HepG2 (cell line): ENCODE measurements around the gene STX1B. TPM values are rescaled to one million over a fixed set of nuclear protein-coding genes. Genes with fewer than 3 reads are reported as not detected.

Experiments used
- ATF7 ChIP-seq, 2 experiments: fragments of 450-650 bp in 1 of 2; sonication (generic) in 1 of 2; formaldehyde crosslinking in 1 of 2; IDR thresholded peaks; 2 replicates each; pipeline versions ENCODE4 v1.4.0 to v1.6.1; 2016 to 2020; ENCODE audit warnings: antibody characterized with exemption in 1 of 2, mild to moderate bottlenecking in 1 of 2, missing genetic modification reagents in 1 of 2
- EEA1 ChIP-seq: sonication (generic); formaldehyde crosslinking; IDR thresholded peaks from 2 replicates; pipeline ENCODE4 v1.5.1; 2020; ENCODE audit warnings: mild to moderate bottlenecking, missing genetic modification reagents, borderline replicate concordance
- KDM3A ChIP-seq: IDR thresholded peaks from 2 replicates; pipeline ENCODE4 v1.6.1; 2018; ENCODE audit warnings: low read depth, missing compliant biosample characterization
- NAIF1 ChIP-seq: sonication (generic); formaldehyde crosslinking; IDR thresholded peaks from 2 replicates; pipeline ENCODE4 v1.5.0; 2020; ENCODE audit warnings: mild to moderate bottlenecking, missing genetic modification reagents, borderline replicate concordance
- NFIC ChIP-seq: IDR thresholded peaks from 2 replicates; pipeline ENCODE4 v1.6.1; 2012; ENCODE audit warnings: mild to moderate bottlenecking, low read length, inconsistent platforms
- PHF5A ChIP-seq: IDR thresholded peaks from one replicate; pipeline ENCODE4 v1.6.1; 2018; ENCODE audit warnings: low read depth, missing genetic modification reagents; ENCODE audit not compliant: unreplicated experiment
- SP5 ChIP-seq: IDR thresholded peaks from 2 replicates; pipeline ENCODE4 v1.6.1; 2016; ENCODE audit warnings: low read depth, borderline replicate concordance
- ZNF350 ChIP-seq: sonication (generic); formaldehyde crosslinking; IDR thresholded peaks from 2 replicates; pipeline ENCODE4 v1.4.0; 2020; ENCODE audit warnings: mild to moderate bottlenecking, low read depth, missing genetic modification reagents, borderline replicate concordance
- ZNF691 ChIP-seq: sonication (generic); formaldehyde crosslinking; IDR thresholded peaks from 2 replicates; pipeline ENCODE4 v1.4.0; 2020; ENCODE audit warnings: missing genetic modification reagents, low read depth, mild to moderate bottlenecking, borderline replicate concordance
- ZNF780A ChIP-seq: sonication (generic); formaldehyde crosslinking; IDR thresholded peaks from 2 replicates; pipeline ENCODE4 v1.8.0; 2022; ENCODE audit warnings: mild to moderate bottlenecking, missing genetic modification reagents, moderate library complexity
- ZNF788 ChIP-seq: sonication (generic); formaldehyde crosslinking; IDR thresholded peaks from 2 replicates; pipeline ENCODE4 v1.5.0; 2020; ENCODE audit warnings: mild to moderate bottlenecking, missing genetic modification reagents, borderline replicate concordance
- polyA plus RNA-seq, 8 experiments: library from polyadenylated mRNA; depleted of rRNA in 3 of 8; stranded (reverse) in 7 of 8; unstranded in 1 of 8; fragments of >200 nt; fragmentation: Illumina TruSeq in 4 of 8; extraction: Trizol in 4 of 8; gene quantifications; 2 replicates each; pipeline versions ENCODE4 v1.2.1 to v1.2.3, GENCODE V29; 2011 to 2016; ENCODE audit warnings: low read depth in 4 of 8, missing spikeins in 1 of 8, mixed read lengths in 1 of 8; ENCODE audit not compliant: insufficient read depth in 1 of 8
- total RNA-seq, 5 experiments: library from RNA; depleted of rRNA; stranded (reverse); fragments of >200 nt; fragmentation: Illumina TruSeq; extraction: Trizol; gene quantifications; 2 replicates each; pipeline ENCODE4 v1.2.3, GENCODE V29; 2016; ENCODE audit warnings: low read depth in 1 of 5
- TF ChIP-seq, protein P1 (sequence below): sonication (generic); formaldehyde crosslinking; conservative IDR thresholded peaks from 2 replicates; pipeline ENCODE4 v1.4.0; 2020; ENCODE audit warnings: mild to moderate bottlenecking, missing genetic modification reagents, moderate library complexity
- TF ChIP-seq, protein P2 (sequence below): sonication (generic); formaldehyde crosslinking; IDR thresholded peaks from 2 replicates; pipeline ENCODE4 v1.4.0; 2020; ENCODE audit warnings: mild to moderate bottlenecking, missing genetic modification reagents
- TF ChIP-seq, protein P3 (sequence below): sonication (generic); formaldehyde crosslinking; IDR thresholded peaks from 2 replicates; pipeline ENCODE4 v1.5.1; 2020; ENCODE audit warnings: mild to moderate bottlenecking, moderate library complexity, missing genetic modification reagents
- TF ChIP-seq, protein P4 (sequence below): fragments of 450-650 bp; IDR thresholded peaks from 2 replicates; pipeline ENCODE4 v1.6.1; 2016
- TF ChIP-seq, protein P5 (sequence below): sonication (generic); formaldehyde crosslinking; IDR thresholded peaks from 2 replicates; pipeline ENCODE4 v1.5.0; 2020; ENCODE audit warnings: missing genetic modification reagents, mild to moderate bottlenecking, borderline replicate concordance

Gene STX1B
- total and polyA plus RNA-seq, 2 of the 13 experiments (the other 11 are each of a cell fraction or from before 2014, with no cell fraction given), result 2.1 to 3.0 TPM

- TF ChIP-seq, protein P1, sequence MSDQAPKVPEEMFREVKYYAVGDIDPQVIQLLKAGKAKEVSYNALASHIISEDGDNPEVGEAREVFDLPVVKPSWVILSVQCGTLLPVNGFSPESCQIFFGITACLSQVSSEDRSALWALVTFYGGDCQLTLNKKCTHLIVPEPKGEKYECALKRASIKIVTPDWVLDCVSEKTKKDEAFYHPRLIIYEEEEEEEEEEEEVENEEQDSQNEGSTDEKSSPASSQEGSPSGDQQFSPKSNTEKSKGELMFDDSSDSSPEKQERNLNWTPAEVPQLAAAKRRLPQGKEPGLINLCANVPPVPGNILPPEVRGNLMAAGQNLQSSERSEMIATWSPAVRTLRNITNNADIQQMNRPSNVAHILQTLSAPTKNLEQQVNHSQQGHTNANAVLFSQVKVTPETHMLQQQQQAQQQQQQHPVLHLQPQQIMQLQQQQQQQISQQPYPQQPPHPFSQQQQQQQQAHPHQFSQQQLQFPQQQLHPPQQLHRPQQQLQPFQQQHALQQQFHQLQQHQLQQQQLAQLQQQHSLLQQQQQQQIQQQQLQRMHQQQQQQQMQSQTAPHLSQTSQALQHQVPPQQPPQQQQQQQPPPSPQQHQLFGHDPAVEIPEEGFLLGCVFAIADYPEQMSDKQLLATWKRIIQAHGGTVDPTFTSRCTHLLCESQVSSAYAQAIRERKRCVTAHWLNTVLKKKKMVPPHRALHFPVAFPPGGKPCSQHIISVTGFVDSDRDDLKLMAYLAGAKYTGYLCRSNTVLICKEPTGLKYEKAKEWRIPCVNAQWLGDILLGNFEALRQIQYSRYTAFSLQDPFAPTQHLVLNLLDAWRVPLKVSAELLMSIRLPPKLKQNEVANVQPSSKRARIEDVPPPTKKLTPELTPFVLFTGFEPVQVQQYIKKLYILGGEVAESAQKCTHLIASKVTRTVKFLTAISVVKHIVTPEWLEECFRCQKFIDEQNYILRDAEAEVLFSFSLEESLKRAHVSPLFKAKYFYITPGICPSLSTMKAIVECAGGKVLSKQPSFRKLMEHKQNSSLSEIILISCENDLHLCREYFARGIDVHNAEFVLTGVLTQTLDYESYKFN (CRISPR knock-in tag), result peak; percentile 55; the same call in 1 of the 2 replicates
- TF ChIP-seq, protein P2, sequence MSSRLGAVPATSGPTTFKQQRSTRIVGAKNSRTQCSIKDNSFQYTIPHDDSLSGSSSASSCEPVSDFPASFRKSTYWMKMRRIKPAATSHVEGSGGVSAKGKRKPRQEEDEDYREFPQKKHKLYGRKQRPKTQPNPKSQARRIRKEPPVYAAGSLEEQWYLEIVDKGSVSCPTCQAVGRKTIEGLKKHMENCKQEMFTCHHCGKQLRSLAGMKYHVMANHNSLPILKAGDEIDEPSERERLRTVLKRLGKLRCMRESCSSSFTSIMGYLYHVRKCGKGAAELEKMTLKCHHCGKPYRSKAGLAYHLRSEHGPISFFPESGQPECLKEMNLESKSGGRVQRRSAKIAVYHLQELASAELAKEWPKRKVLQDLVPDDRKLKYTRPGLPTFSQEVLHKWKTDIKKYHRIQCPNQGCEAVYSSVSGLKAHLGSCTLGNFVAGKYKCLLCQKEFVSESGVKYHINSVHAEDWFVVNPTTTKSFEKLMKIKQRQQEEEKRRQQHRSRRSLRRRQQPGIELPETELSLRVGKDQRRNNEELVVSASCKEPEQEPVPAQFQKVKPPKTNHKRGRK, result no peak
- TF ChIP-seq NAIF1 (CRISPR knock-in tag) (peak; percentile 66; the same call in 1 of the 2 replicates), SP5 (CRISPR knock-in tag) (peak; percentile 53; the same call in 1 of the 2 replicates), PHF5A (no peak), ZNF691 (CRISPR knock-in tag) (no peak), ATF7 (IDR thresholded peaks at IDR 0.05) (no peak), ATF7 (CRISPR knock-in tag; IDR thresholded peaks at IDR 0.05) (peak; percentile 62; the same call in 1 of the 2 replicates), ZNF780A (CRISPR knock-in tag) (peak; percentile 56; the same call in 1 of the 2 replicates), ZNF350 (CRISPR knock-in tag) (peak; percentile 42), NFIC (no peak), ZNF788 (CRISPR knock-in tag) (0 out of 2 replicates have a peak, but pooled peaks have one; percentile 45), KDM3A (CRISPR knock-in tag) (peak; percentile 62; the same call in 1 of the 2 replicates), EEA1 (CRISPR knock-in tag) (no peak; the same call in 1 of the 2 replicates)
- TF ChIP-seq, protein P3, sequence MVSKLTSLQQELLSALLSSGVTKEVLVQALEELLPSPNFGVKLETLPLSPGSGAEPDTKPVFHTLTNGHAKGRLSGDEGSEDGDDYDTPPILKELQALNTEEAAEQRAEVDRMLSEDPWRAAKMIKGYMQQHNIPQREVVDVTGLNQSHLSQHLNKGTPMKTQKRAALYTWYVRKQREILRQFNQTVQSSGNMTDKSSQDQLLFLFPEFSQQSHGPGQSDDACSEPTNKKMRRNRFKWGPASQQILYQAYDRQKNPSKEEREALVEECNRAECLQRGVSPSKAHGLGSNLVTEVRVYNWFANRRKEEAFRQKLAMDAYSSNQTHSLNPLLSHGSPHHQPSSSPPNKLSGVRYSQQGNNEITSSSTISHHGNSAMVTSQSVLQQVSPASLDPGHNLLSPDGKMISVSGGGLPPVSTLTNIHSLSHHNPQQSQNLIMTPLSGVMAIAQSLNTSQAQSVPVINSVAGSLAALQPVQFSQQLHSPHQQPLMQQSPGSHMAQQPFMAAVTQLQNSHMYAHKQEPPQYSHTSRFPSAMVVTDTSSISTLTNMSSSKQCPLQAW, result peak; percentile 80
- TF ChIP-seq, protein P4, sequence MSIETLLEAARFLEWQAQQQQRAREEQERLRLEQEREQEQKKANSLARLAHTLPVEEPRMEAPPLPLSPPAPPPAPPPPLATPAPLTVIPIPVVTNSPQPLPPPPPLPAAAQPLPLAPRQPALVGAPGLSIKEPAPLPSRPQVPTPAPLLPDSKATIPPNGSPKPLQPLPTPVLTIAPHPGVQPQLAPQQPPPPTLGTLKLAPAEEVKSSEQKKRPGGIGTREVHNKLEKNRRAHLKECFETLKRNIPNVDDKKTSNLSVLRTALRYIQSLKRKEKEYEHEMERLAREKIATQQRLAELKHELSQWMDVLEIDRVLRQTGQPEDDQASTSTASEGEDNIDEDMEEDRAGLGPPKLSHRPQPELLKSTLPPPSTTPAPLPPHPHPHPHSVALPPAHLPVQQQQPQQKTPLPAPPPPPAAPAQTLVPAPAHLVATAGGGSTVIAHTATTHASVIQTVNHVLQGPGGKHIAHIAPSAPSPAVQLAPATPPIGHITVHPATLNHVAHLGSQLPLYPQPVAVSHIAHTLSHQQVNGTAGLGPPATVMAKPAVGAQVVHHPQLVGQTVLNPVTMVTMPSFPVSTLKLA, result no peak
- TF ChIP-seq, protein P5, sequence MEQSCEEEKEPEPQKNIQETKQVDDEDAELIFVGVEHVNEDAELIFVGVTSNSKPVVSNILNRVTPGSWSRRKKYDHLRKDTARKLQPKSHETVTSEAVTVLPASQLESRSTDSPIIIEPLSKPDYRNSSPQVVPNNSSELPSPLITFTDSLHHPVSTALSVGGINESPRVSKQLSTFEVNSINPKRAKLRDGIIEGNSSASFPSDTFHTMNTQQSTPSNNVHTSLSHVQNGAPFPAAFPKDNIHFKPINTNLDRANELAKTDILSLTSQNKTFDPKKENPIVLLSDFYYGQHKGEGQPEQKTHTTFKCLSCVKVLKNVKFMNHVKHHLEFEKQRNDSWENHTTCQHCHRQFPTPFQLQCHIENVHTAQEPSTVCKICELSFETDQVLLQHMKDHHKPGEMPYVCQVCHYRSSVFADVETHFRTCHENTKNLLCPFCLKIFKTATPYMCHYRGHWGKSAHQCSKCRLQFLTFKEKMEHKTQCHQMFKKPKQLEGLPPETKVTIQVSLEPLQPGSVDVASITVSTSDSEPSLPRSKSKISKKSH, result peak; percentile 30; the same call in 1 of the 2 replicates
These were observed 13.3 kb downstream of the STX1B start (continued) for GRCh38 chr16:30996985-30997724.
